SKM-1 treated with dmso at 0.1 percent for 144 hours (cell line): ENCODE measurements around the gene PCDHB11.
"Not testable (repeated sequence)": the region's sequence is repeated elsewhere in the genome, so short reads cannot be mapped to it uniquely, and the experiment has no call there.

ENCODE experiments used
- DNase-seq: peaks from one replicate; lab custom pipeline; 2025; ENCODE audit not compliant: unreplicated experiment; lab: John Stamatoyannopoulos, UW

The PCDHB11 gene

DNA sequence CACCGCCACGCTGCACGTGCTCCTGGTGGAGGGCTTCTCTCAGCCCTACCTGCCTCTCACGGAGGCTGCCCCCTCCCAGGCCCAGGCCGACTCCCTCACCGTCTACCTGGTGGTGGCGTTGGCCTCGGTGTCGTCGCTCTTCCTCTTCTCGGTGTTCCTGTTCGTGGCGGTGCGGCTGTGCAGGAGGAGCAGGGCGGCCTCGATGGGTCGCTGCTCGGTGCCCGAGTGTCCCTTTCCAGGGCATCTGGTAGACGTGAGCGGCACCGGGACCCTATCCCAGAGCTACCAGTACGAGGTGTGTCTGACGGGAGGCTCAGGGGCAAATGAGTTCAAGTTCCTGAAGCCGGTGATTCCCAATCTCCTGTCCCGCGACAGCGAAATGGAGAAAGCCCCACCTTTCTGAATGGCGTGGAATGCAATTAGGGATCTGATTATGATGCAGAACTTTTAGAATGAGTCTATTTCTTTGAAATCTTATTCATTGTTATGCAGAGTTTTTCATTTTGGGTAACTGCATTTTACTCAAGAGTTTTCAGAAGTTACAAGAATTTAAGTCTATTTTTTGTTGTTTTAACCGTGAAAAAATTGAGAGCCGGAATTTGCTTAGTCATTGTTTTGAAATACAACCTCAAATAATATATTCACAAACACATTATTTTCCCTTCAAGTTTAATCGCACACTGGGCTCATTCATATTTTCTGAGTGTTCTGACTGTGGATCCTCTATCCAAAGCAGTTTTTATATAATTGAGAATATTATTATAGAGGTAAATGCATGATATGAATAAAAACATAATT, 37.3 kb downstream of the PCDHB11 start:
- DNase-seq = no peak

DNA sequence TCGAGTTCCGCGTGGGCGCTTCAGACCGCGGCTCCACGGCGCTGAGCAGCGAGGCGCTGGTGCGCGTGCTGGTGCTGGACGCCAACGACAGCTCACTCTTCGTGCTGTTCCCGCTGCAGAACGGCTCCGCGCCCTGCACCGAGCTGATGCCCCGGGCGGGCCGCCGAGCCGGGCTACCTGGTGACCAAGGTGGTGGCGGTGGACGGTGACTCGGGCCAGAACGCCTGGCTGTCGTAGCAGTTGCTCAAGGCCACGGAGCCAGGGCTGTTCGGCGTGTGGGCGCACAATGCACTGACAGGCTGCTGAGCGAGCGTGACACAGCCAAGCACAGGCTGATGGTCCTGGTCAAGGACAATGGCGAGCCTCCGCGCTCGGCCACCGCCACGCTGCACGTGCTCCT, 42.1 kb downstream of the PCDHB11 start:
- no peak for DNase-seq

- no peak for DNase-seq
Observed at GRCh38 chr5:141245250-141245717, 45.9 kb downstream of the PCDHB11 start, which contains the start of gene PCDHB15. Gene PCDHB15, plus strand, starts transcription at chr5:141245395. Its CDS starts 184 bp downstream, at chr5:141245579.

- not testable (repeated sequence) for DNase-seq
Observed at GRCh38 chr5:141246971-141247370, 47.5 kb downstream of the PCDHB11 start.

- DNase-seq = not testable (repeated sequence)
Observed at GRCh38 chr5:141247434-141247833, 48.0 kb downstream of the PCDHB11 start.

GRCh38 chr5:141250576-141250975, 51.1 kb downstream of the PCDHB11 start:
- no peak for DNase-seq
